Endothelial cell of umbilical vein (primary cell): Measurements from ENCODE around the gene CAMTA1. TPM values are rescaled to one million over a fixed set of nuclear protein-coding genes. Genes with fewer than 3 reads are reported as not detected.

Experiments
- BruUV-seq: library from RNA; stranded (reverse); fragments of 400-500 nt; replicated peaks from 2 replicates; lab custom pipeline; 2021; lab: Mats Ljungman, UMichigan
- CTCF ChIA-PET: fragments of 300-600, 350-600 bp; sonication (Branson Sonifier 250); formaldehyde crosslinking; loops from one replicate; lab custom pipeline; 2021; ENCODE audit warnings: antibody characterized with exemption, inconsistent platforms; lab: Charles Lee
- POLR2A ChIA-PET: fragments of 300-600, 350-600 bp; sonication (Branson Sonifier 250); formaldehyde crosslinking; loops from one replicate; lab custom pipeline; 2021; ENCODE audit warnings: antibody characterized with exemption, inconsistent platforms; lab: Charles Lee
- DNase-seq: peaks from one replicate; pipeline ENCODE4 v3.0.0-alpha.2; 2011; ENCODE audit warnings: low read depth, low spot score
- FAIRE-seq: peaks from 2 replicates; lab custom pipeline; 2011; peaks lifted over from hg19 to GRCh38; lab: Jason Lieb, UNC
- H2AFZ ChIP-seq: 2 replicates; pipeline ENCODE4 v1.6.0; 2012; ENCODE audit warnings: low read depth, low read length, control low read depth, inconsistent platforms
- H3K27ac ChIP-seq: 2 replicates; pipeline ENCODE4 v1.5.1; 2011; ENCODE audit warnings: low read depth, mild to moderate bottlenecking, control low read depth, low read length, moderate library complexity; ENCODE audit not compliant: insufficient read depth
- H3K27me3 ChIP-seq, 2 experiments: 2 replicates each; pipeline versions ENCODE4 v1.6.0 to v1.6.1; 2011; ENCODE audit warnings: low read length in 2 of 2, mixed read lengths in 1 of 2; ENCODE audit not compliant: control insufficient read depth in 2 of 2, insufficient read depth in 2 of 2
- H3K36me3 ChIP-seq, 2 experiments: 2 replicates in 1 of 2; 3 replicates in 1 of 2; pipeline ENCODE4 v1.5.1; 2011; ENCODE audit warnings: low read length in 2 of 2, mild to moderate bottlenecking in 1 of 2, moderate library complexity in 1 of 2; ENCODE audit not compliant: control insufficient read depth in 2 of 2, insufficient read depth in 2 of 2; ENCODE audit errors: extremely low read depth in 1 of 2
- H3K4me1 ChIP-seq: 3 replicates; pipeline ENCODE4 v1.5.1; 2011; ENCODE audit warnings: mild to moderate bottlenecking, low read length; ENCODE audit not compliant: control insufficient read depth, insufficient read depth; ENCODE audit errors: extremely low read depth
- H3K4me2 ChIP-seq: 2 replicates; pipeline ENCODE4 v1.6.1; 2011; ENCODE audit warnings: low read length, control low read depth, mixed read lengths; ENCODE audit not compliant: insufficient read depth
- H3K4me3 ChIP-seq, 3 experiments: fragments of 200-600 bp in 1 of 3; sonication (generic), shearing (Covaris generic) in 1 of 3; replicated peaks in 1 of 3; 2 replicates each; pipeline ENCODE4 v1.5.1; 2011 to 2016; ENCODE audit warnings: control low read depth in 3 of 3, low read length in 3 of 3, mild to moderate bottlenecking in 2 of 3, inconsistent platforms in 1 of 3, low read depth in 1 of 3, moderate library complexity in 1 of 3; ENCODE audit not compliant: insufficient read depth in 1 of 3
- H3K79me2 ChIP-seq: 2 replicates; pipeline ENCODE4 v1.6.0; 2012; ENCODE audit warnings: low read length, inconsistent platforms; ENCODE audit not compliant: control insufficient read depth, insufficient read depth
- H3K9ac ChIP-seq: replicated peaks from 2 replicates; pipeline ENCODE3; 2011; ENCODE audit warnings: low read length, control low read depth; ENCODE audit not compliant: insufficient read depth; ENCODE audit errors: extremely low read depth
- H3K9me1 ChIP-seq: replicated peaks from 3 replicates; pipeline ENCODE4 v1.6.0; 2011; ENCODE audit warnings: mild to moderate bottlenecking, low read length; ENCODE audit not compliant: control insufficient read depth, insufficient read depth; ENCODE audit errors: extremely low read depth
- H3K9me3 ChIP-seq: replicated peaks from 2 replicates; pipeline ENCODE4 v1.5.1; 2012; ENCODE audit warnings: low read length, inconsistent platforms; ENCODE audit not compliant: control insufficient read depth, insufficient read depth
- H4K20me1 ChIP-seq: replicated peaks from 2 replicates; pipeline ENCODE3; 2011; ENCODE audit warnings: mild to moderate bottlenecking, low read length; ENCODE audit not compliant: control insufficient read depth, insufficient read depth; ENCODE audit errors: extremely low read depth
- CTCF ChIP-seq, 2 donors: IDR thresholded peaks; 1 replicate in 1 of 2; 2 replicates in 1 of 2; pipeline ENCODE4 v1.5.1; 2011; ENCODE audit warnings: low read length in 2 of 2, mild to moderate bottlenecking in 2 of 2, moderate library complexity in 2 of 2, control low read depth in 1 of 2, inconsistent platforms in 1 of 2, low read depth in 1 of 2; ENCODE audit not compliant: insufficient read depth in 1 of 2; ENCODE audit errors: extremely low read depth in 1 of 2
- EZH2 ChIP-seq: IDR thresholded peaks from 2 replicates; pipeline ENCODE4 v1.6.1; 2012; ENCODE audit warnings: borderline replicate concordance, low read depth, mild to moderate bottlenecking, moderate library complexity, low read length, inconsistent platforms; ENCODE audit not compliant: severe bottlenecking
- FOS ChIP-seq: IDR thresholded peaks from 2 replicates; pipeline ENCODE4 v1.6.1; 2011; ENCODE audit warnings: mild to moderate bottlenecking, low read length, moderate library complexity, borderline replicate concordance; ENCODE audit not compliant: insufficient read depth
- GATA2 ChIP-seq: IDR thresholded peaks from 2 replicates; pipeline ENCODE4 v1.7.0; 2011; ENCODE audit warnings: low read depth, mild to moderate bottlenecking, moderate library complexity, mixed read lengths, low read length; ENCODE audit not compliant: insufficient read length, insufficient read depth
- JUN ChIP-seq: IDR thresholded peaks from 2 replicates; pipeline ENCODE4 v1.6.1; 2011; ENCODE audit warnings: borderline replicate concordance, low read depth; ENCODE audit not compliant: insufficient read length, insufficient read depth
- MAX ChIP-seq: IDR thresholded peaks from 2 replicates; pipeline ENCODE4 v1.6.1; 2011; ENCODE audit not compliant: insufficient read depth, insufficient read length
- MYC ChIP-seq: IDR thresholded peaks from one replicate; pipeline ENCODE4 v1.6.1; 2011; ENCODE audit warnings: mild to moderate bottlenecking, low read depth, low read length
- POLR2A ChIP-seq: IDR thresholded peaks from 2 replicates; pipeline ENCODE4 v1.6.1; 2012; ENCODE audit warnings: low read depth, mild to moderate bottlenecking, control low read depth, low read length
- POLR2AphosphoS5 ChIP-seq: IDR thresholded peaks from 2 replicates; pipeline ENCODE4 v1.6.1; 2012; ENCODE audit warnings: low read depth, mild to moderate bottlenecking, control low read depth, low read length, moderate library complexity; ENCODE audit not compliant: insufficient read depth
- dilution Hi-C: fragments of 300-500 bp; cut with MboI; formaldehyde crosslinking; loops from one replicate; pipeline ENCODE4 v1.15.0; 2019; ENCODE audit warnings: low sequenced_read_pairs; ENCODE audit not compliant: extremely low pct_ligation_motif_present
- intact Hi-C: fragments of 100-400 bp; cut with micrococcal nuclease; formaldehyde crosslinking; loops from one replicate; pipeline ENCODE4 v1.10.0; 2022
- polyA plus RNA-seq, 4 experiments: library from polyadenylated mRNA; depleted of rRNA in 3 of 4; stranded (reverse) in 3 of 4; unstranded in 1 of 4; fragments of >200 nt; gene quantifications; 2 replicates each; pipeline versions ENCODE4 v1.2.1 to v1.2.3, GENCODE V29; 2011 to 2012; ENCODE audit warnings: missing spikeins in 1 of 4
- total RNA-seq: library from RNA; stranded (reverse); gene quantifications from 2 replicates; pipeline ENCODE4 v1.2.3, GENCODE V29; 2021

The CAMTA1 gene
- total and polyA plus RNA-seq, 2 donors (not counting 3 experiments of a cell fraction or from before 2014, with no cell fraction given), result 50.8 to 92.7 TPM

GRCh38 chr1:6970221-6970620, 185.0 kb downstream of the CAMTA1 start:
- Histone ChIP-seq H2AFZ (no peak overlapping the region), H3K4me2 (no peak overlapping the region), H3K27ac (no peak overlapping the region), H3K9me1 (no peaks in the 10 kb centered on the region), H3K79me2 (no peaks in the 10 kb centered on the region), H3K27me3 (no peaks in the 10 kb centered on the region), H3K9me3 (no peaks in the 10 kb centered on the region), H3K4me1 (no peaks in the 10 kb centered on the region), H3K36me3 (no peaks in the 10 kb centered on the region), H4K20me1 (no peaks in the 10 kb centered on the region), H3K9ac (no peak overlapping the region), H3K4me3 (no peak overlapping the region)
- TF ChIP-seq POLR2A (no peak), FOS (no peak), MAX (no peak), MYC (no peak), EZH2 (no peak), POLR2AphosphoS5 (no peak), JUN (no peak), CTCF (IDR thresholded peaks at IDR 0.05; ENCODE audit: extremely low read depth in 1 of 2, insufficient read depth in 1 of 2, low read depth in 1 of 2, low read length in 2 of 2) (no peak), GATA2 (no peak)
- BruUV-seq, result no TSS peak
- intact Hi-C loops (no loop called here), dilution Hi-C loops (no loop called here)
- ChIA-PET CTCF (no interaction called here), POLR2A (no interaction called here)
- FAIRE-seq (no peak), DNase-seq (no peak)
